Naive thymus-derived CD4-positive, alpha-beta T cell (primary cell): ENCODE results near the gene TAF11L3. TPM values are rescaled to one million over a fixed set of nuclear protein-coding genes. Genes with fewer than 3 reads are reported as not detected.
A peak's percentile ranks its signal among the peaks of the same experiment; 100 is the strongest.
"Not testable (repeated sequence)": the region's sequence is repeated elsewhere in the genome, so short reads cannot be mapped to it uniquely, and the experiment has no call there.

ENCODE experiments used
- ATAC-seq: fragments of 150-1000 bp; cut with Tn5 transposase; 2 replicates; pipeline ENCODE4 v1.10.0; 2021; ENCODE audit warnings: mild to moderate bottlenecking, moderate library complexity
- CTCF ChIA-PET: fragments of 350-600 bp; sonication (Branson Sonifier 250); formaldehyde crosslinking; loops from one replicate; lab custom pipeline; 2021; ENCODE audit warnings: antibody characterized with exemption; lab: Charles Lee
- POLR2A ChIA-PET: fragments of 350-600 bp; sonication (Branson Sonifier 250); formaldehyde crosslinking; loops from one replicate; lab custom pipeline; 2021; ENCODE audit warnings: antibody characterized with exemption, inconsistent platforms; lab: Charles Lee
- DNase-seq, 9 donors: peaks; one replicate each; pipeline versions ENCODE4 v3.0.0 to v3.0.0-alpha.2; 2020 to 2022; ENCODE audit warnings: mixed read lengths in 1 of 9
- H3K27ac ChIP-seq: one replicate; pipeline ENCODE4 v1.7.0; 2013; ENCODE audit warnings: mild to moderate bottlenecking, low read depth, low read length, moderate library complexity
- H3K27me3 ChIP-seq, 2 donors: one replicate each; pipeline ENCODE4 v1.7.0; 2013; ENCODE audit warnings: low read length in 2 of 2, mild to moderate bottlenecking in 2 of 2, moderate library complexity in 2 of 2; ENCODE audit not compliant: control insufficient read depth in 2 of 2, insufficient read depth in 2 of 2
- H3K36me3 ChIP-seq, 3 experiments: 1 replicate in 2 of 3; 2 replicates in 1 of 3; pipeline ENCODE4 v1.7.0; 2013; ENCODE audit warnings: low read length in 3 of 3, mild to moderate bottlenecking in 3 of 3, moderate library complexity in 1 of 3; ENCODE audit not compliant: insufficient read depth in 3 of 3, control insufficient read depth in 2 of 3
- H3K4me1 ChIP-seq, 2 donors: one replicate each; pipeline ENCODE4 v1.7.0; 2013; ENCODE audit warnings: low read length in 2 of 2, mild to moderate bottlenecking in 2 of 2, moderate library complexity in 1 of 2; ENCODE audit not compliant: control insufficient read depth in 2 of 2, insufficient read depth in 2 of 2
- H3K4me3 ChIP-seq: 2 replicates; pipeline ENCODE4 v1.7.0; 2013; ENCODE audit warnings: mild to moderate bottlenecking, low read length
- H3K9me3 ChIP-seq, 3 experiments: 1 replicate in 2 of 3; 2 replicates in 1 of 3; pipeline ENCODE4 v1.7.0; 2013; ENCODE audit warnings: low read length in 3 of 3; ENCODE audit not compliant: control insufficient read depth in 2 of 3
- H3K27ac Mint-ChIP-seq, 9 donors: one replicate each; pipeline ENCODE4 v1.8.0; 2020 to 2022; ENCODE audit warnings: mixed read lengths in 9 of 9, mild to moderate bottlenecking in 8 of 9, moderate library complexity in 5 of 9, inconsistent platforms in 2 of 9
- H3K27me3 Mint-ChIP-seq, 5 donors: one replicate each; pipeline ENCODE4 v1.8.0; 2021 to 2022; ENCODE audit warnings: mixed read lengths in 5 of 5, mild to moderate bottlenecking in 1 of 5
- H3K36me3 Mint-ChIP-seq, 5 donors: one replicate each; pipeline ENCODE4 v1.8.0; 2020 to 2022; ENCODE audit warnings: mixed read lengths in 5 of 5, mild to moderate bottlenecking in 3 of 5, inconsistent platforms in 1 of 5
- H3K4me1 Mint-ChIP-seq, 7 donors: one replicate each; pipeline ENCODE4 v1.8.0; 2020 to 2022; ENCODE audit warnings: mixed read lengths in 7 of 7, mild to moderate bottlenecking in 3 of 7, inconsistent platforms in 1 of 7
- H3K4me3 Mint-ChIP-seq, 10 donors: one replicate each; pipeline ENCODE4 v1.8.0; 2020 to 2022; ENCODE audit warnings: mild to moderate bottlenecking in 10 of 10, mixed read lengths in 10 of 10, moderate library complexity in 6 of 10, inconsistent platforms in 2 of 10
- H3K9me3 Mint-ChIP-seq, 11 donors: one replicate each; pipeline ENCODE4 v1.8.0; 2020 to 2022; ENCODE audit warnings: mixed read lengths in 11 of 11, mild to moderate bottlenecking in 4 of 11, inconsistent platforms in 1 of 11, moderate library complexity in 1 of 11
- intact Hi-C, 2 donors: fragments of 100-400 bp; cut with micrococcal nuclease; formaldehyde crosslinking; loops; one replicate each; pipeline ENCODE4 v1.15.1; 2023
- polyA plus RNA-seq, 2 donors: library from polyadenylated mRNA; unstranded; fragments of 300-500 nt; fragmentation: Illumina TruSeq; gene quantifications; one replicate each; pipeline ENCODE4 v1.2.3, GENCODE V29; 2021
- total RNA-seq, 6 experiments: library from RNA in 5 of 6; stranded (reverse) in 5 of 6; gene quantifications; 1 replicate in 5 of 6; 2 replicates in 1 of 6; pipeline ENCODE4 v1.2.3 and lab custom pipeline; 2021 to 2026

Gene TAF11L3
- total RNA-seq (not detected), polyA plus RNA-seq (not detected), total RNA-seq (lab: John Stamatoyannopoulos, UW) (not detected)

GRCh38 chr5:17518067-17518466 lies at the start of gene TAF11L3:
Gene TAF11L3, plus strand, starts transcription at chr5:17518367.
- intact Hi-C loops, DNase-seq, H3K4me1 Mint-ChIP-seq, H3K36me3 ChIP-seq, H3K4me3 ChIP-seq, H3K27ac Mint-ChIP-seq, H3K27me3 Mint-ChIP-seq, H3K27ac ChIP-seq, H3K4me1 ChIP-seq, H3K4me3 Mint-ChIP-seq, H3K27me3 ChIP-seq, CTCF ChIA-PET, H3K9me3 ChIP-seq, H3K36me3 Mint-ChIP-seq, POLR2A ChIA-PET, H3K9me3 Mint-ChIP-seq, ATAC-seq: not testable (repeated sequence)

- Histone ChIP-seq H3K4me1 (no peaks in the 10 kb centered on the region), H3K9me3 (no peaks in the 10 kb centered on the region), H3K36me3 (no peaks in the 10 kb centered on the region), H3K27me3 (no peaks in the 10 kb centered on the region), H3K4me3 (no peak overlapping the region), H3K27ac (no peak overlapping the region)
- DNase-seq: no peak
- no peak for ATAC-seq
- intact Hi-C loops: no loop called here
- Mint-ChIP-seq H3K4me1 (no peaks in the 10 kb centered on the region), H3K36me3 (no peaks in the 10 kb centered on the region), H3K9me3 (peaks cover 0 to 9% (median 4%) of the 10 kb centered on the region in 11 donors), H3K27me3 (no peaks in the 10 kb centered on the region), H3K4me3 (no peak overlapping the region), H3K27ac (no peak overlapping the region)
- POLR2A ChIA-PET: no interaction called here
- CTCF ChIA-PET: no interaction called here
Observed at GRCh38 chr5:17470064-17470463, 48.1 kb upstream of the TAF11L3 start.

- H3K27me3 Mint-ChIP-seq, H3K4me3 ChIP-seq, H3K9me3 Mint-ChIP-seq, DNase-seq, ATAC-seq, intact Hi-C loops, POLR2A ChIA-PET, H3K4me1 ChIP-seq, H3K36me3 Mint-ChIP-seq, H3K4me1 Mint-ChIP-seq, H3K27me3 ChIP-seq, CTCF ChIA-PET, H3K27ac ChIP-seq, H3K27ac Mint-ChIP-seq, H3K36me3 ChIP-seq, H3K9me3 ChIP-seq, H3K4me3 Mint-ChIP-seq: not testable (repeated sequence)
Observed at GRCh38 chr5:17475064-17475463, 43.1 kb upstream of the TAF11L3 start.

- ChIA-PET CTCF (no interaction called here), POLR2A (no interaction called here)
- no peaks in the 10 kb centered on the region for H3K27me3 ChIP-seq
- Mint-ChIP-seq H3K9me3 (peaks cover 0 to 4% (median 0%) of the 10 kb centered on the region in 11 donors), H3K4me1 (no peaks in the 10 kb centered on the region), H3K36me3 (no peaks in the 10 kb centered on the region), H3K4me3 (no peak overlapping the region), H3K27me3 (peaks cover 0 to 3% (median 0%) of the 10 kb centered on the region in 5 donors), H3K27ac (peak overlapping the region in 1 of 9 donors; percentile 32)
- no peak for ATAC-seq
- H3K36me3 ChIP-seq: no peaks in the 10 kb centered on the region
- H3K9me3 ChIP-seq: no peaks in the 10 kb centered on the region
- DNase-seq: no peak
- H3K4me3 ChIP-seq: no peak overlapping the region
- no peak overlapping the region for H3K27ac ChIP-seq
- intact Hi-C loops: no loop called here
- no peaks in the 10 kb centered on the region for H3K4me1 ChIP-seq
Observed at GRCh38 chr5:17477043-17477442, 41.1 kb upstream of the TAF11L3 start.

DNA sequence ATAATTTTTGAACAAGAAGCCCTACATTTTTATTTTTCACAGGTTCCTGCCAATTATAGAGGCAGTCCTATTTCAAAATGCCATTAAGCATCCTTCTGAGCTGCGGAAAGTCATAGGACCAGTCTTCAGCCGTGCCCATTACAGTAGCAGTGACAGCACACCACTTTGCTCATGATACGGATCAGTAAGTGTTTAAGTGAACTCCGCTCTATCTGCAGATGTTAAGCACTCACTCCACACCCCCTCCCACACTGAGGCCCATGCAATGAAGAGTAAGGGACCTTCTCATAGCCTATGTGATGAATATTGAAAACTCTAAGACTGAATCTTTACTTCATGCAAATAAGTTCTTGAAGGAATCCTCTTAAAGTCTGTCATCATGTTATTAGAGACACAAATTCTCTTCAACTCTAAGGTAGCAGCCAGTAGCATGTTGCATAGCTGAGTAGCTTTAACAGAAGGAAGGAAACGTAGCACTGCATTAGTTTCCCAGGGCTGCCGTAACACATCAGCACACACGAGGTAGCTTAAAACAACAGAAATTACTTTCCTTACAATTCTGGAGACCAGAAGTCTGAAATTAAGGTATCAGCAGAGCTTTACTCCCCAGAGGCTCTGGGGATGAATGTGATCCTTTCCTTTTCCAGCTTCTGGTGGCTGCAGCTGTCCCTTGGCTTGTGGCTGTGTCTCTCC lies 40.4 kb upstream of the TAF11L3 start:
- POLR2A ChIA-PET: no interaction called here
- peaks cover 0 to 3% (median 0%) of the 10 kb centered on the region in 5 donors for H3K27me3 Mint-ChIP-seq
- H3K4me1 Mint-ChIP-seq: no peaks in the 10 kb centered on the region
- H3K36me3 Mint-ChIP-seq: no peaks in the 10 kb centered on the region
- DNase-seq (no peak), ATAC-seq (no peak)
- Histone ChIP-seq H3K27ac (no peak overlapping the region), H3K4me1 (no peaks in the 10 kb centered on the region), H3K9me3 (no peaks in the 10 kb centered on the region), H3K27me3 (no peaks in the 10 kb centered on the region), H3K4me3 (no peak overlapping the region), H3K36me3 (no peaks in the 10 kb centered on the region)
- H3K4me3 Mint-ChIP-seq: no peak overlapping the region
- H3K27ac Mint-ChIP-seq: no peak overlapping the region
- intact Hi-C loops: no loop called here
- peaks cover 0 to 3% (median 0%) of the 10 kb centered on the region in 11 donors for H3K9me3 Mint-ChIP-seq
- CTCF ChIA-PET: no interaction called here

DNA sequence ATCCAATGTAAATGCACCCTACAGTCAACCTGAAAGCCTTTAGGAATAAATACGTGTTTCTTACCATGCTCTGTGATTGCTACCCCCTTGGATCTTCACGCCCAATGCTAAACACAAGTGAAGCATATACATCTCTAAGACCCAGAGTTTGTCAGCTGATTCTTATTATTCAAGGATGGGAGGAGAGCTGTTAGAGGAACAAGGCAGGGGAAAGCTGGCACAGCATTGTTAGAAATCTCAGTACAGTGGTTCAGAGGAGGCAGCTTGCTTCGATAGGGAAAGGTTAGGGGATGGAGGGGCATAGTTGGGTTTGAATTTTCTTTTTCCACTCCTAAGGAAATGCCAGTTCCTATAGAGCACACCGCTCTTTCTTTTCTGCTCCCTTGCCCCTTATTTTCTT lies 36.8 kb upstream of the TAF11L3 start:
- intact Hi-C loops: no loop called here
- H3K4me1 Mint-ChIP-seq: no peaks in the 10 kb centered on the region
- no peaks in the 10 kb centered on the region for H3K36me3 Mint-ChIP-seq
- ChIA-PET CTCF (no interaction called here), POLR2A (no interaction called here)
- H3K27ac ChIP-seq: no peak overlapping the region
- H3K4me3 ChIP-seq: no peak overlapping the region
- DNase-seq (no peak), ATAC-seq (no peak)
- H3K27me3 ChIP-seq: no peaks in the 10 kb centered on the region
- no peaks in the 10 kb centered on the region for H3K9me3 ChIP-seq
- H3K9me3 Mint-ChIP-seq: peaks cover 0 to 6% (median 0%) of the 10 kb centered on the region in 11 donors
- H3K27me3 Mint-ChIP-seq: peaks cover 0 to 3% (median 0%) of the 10 kb centered on the region in 5 donors
- no peaks in the 10 kb centered on the region for H3K36me3 ChIP-seq
- H3K4me1 ChIP-seq: no peaks in the 10 kb centered on the region
- no peak overlapping the region for H3K27ac Mint-ChIP-seq
- H3K4me3 Mint-ChIP-seq: no peak overlapping the region

GRCh38 chr5:17482790-17483189 lies 35.4 kb upstream of the TAF11L3 start:
- ATAC-seq (no peak), DNase-seq (no peak)
- Histone ChIP-seq H3K9me3 (no peaks in the 10 kb centered on the region), H3K27ac (no peak overlapping the region), H3K36me3 (no peaks in the 10 kb centered on the region), H3K27me3 (no peaks in the 10 kb centered on the region), H3K4me3 (no peak overlapping the region), H3K4me1 (no peaks in the 10 kb centered on the region)
- Mint-ChIP-seq H3K27me3 (peaks cover 0 to 3% (median 0%) of the 10 kb centered on the region in 5 donors), H3K4me3 (no peak overlapping the region), H3K27ac (no peak overlapping the region), H3K4me1 (no peaks in the 10 kb centered on the region), H3K9me3 (peaks cover 0 to 6% (median 0%) of the 10 kb centered on the region in 11 donors), H3K36me3 (no peaks in the 10 kb centered on the region)
- intact Hi-C loops: no loop called here
- ChIA-PET CTCF (no interaction called here), POLR2A (no interaction called here)
